ENCODE results near the gene KANK3. TPM values are rescaled to one million over a fixed set of nuclear protein-coding genes. Genes with fewer than 3 reads are reported as not detected.

Gene KANK3
- polyA plus RNA-seq, 1 donor from 2014 or later = 2.8 TPM

DNA sequence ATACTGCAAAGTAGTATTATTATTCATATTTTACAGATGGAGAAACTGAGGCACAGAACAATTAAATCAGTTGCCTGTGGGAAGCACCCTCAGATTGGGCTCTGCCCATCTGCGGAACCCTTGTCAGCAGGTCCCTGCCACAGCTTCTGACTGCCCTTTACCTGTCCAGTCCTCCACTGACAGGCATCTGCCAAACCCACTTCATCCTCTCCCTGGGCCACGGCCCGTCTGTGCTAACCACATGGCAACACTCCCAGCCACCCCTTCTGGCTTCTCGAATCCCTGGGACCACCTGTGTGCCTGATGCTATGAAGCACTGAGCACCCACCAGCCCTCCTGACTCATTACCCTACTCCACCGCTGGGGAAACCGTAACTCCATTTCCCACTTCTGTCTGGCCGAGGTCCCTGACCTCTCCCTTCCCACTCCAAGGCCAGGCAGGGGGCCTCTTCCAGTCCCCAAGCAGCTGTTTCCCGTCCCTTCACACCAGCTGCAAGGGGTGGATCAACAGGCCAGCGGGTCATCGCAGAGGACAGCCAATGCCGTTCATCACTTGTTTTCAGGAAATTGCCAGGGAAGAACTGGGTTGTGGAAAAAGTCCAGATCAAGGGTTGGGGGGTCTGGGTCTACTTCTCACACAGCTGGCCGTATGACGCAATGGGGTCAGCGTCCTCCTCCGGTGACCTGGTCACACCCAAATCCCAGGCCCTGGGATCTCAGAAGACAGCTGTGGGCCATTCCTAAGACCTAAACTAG is 2.5 kb downstream of the KANK3 start:
- H3K36me3 ChIP-seq (ENCODE audit: insufficient read depth, low read length) = no peaks in the 10 kb centered on the region
- no peaks in the 10 kb centered on the region for H3K9me2 ChIP-seq (ENCODE audit: insufficient read depth, low read length)
- H3K9ac ChIP-seq (ENCODE audit: low read length) = no peak overlapping the region
- TF ChIP-seq TAF1 (IDR thresholded peaks at IDR 0.05; ENCODE audit: low read depth) (no peak), SMC3 (conservative IDR thresholded peaks at IDR 0.05; ENCODE audit: poor library complexity) (no peak), MXI1 (conservative IDR thresholded peaks at IDR 0.05; ENCODE audit: poor library complexity, severe bottlenecking) (no peak), RAD21 (conservative IDR thresholded peaks at IDR 0.05) (no peak), EZH2 (IDR thresholded peaks at IDR 0.05; ENCODE audit: borderline replicate concordance, insufficient read depth, low read length, poor library complexity, severe bottlenecking) (no peak), EP300 (conservative IDR thresholded peaks at IDR 0.05; ENCODE audit: poor library complexity, severe bottlenecking) (no peak), POLR2AphosphoS5 (IDR thresholded peaks at IDR 0.05) (no peak)
- TF ChIP-seq, protein P1, sequence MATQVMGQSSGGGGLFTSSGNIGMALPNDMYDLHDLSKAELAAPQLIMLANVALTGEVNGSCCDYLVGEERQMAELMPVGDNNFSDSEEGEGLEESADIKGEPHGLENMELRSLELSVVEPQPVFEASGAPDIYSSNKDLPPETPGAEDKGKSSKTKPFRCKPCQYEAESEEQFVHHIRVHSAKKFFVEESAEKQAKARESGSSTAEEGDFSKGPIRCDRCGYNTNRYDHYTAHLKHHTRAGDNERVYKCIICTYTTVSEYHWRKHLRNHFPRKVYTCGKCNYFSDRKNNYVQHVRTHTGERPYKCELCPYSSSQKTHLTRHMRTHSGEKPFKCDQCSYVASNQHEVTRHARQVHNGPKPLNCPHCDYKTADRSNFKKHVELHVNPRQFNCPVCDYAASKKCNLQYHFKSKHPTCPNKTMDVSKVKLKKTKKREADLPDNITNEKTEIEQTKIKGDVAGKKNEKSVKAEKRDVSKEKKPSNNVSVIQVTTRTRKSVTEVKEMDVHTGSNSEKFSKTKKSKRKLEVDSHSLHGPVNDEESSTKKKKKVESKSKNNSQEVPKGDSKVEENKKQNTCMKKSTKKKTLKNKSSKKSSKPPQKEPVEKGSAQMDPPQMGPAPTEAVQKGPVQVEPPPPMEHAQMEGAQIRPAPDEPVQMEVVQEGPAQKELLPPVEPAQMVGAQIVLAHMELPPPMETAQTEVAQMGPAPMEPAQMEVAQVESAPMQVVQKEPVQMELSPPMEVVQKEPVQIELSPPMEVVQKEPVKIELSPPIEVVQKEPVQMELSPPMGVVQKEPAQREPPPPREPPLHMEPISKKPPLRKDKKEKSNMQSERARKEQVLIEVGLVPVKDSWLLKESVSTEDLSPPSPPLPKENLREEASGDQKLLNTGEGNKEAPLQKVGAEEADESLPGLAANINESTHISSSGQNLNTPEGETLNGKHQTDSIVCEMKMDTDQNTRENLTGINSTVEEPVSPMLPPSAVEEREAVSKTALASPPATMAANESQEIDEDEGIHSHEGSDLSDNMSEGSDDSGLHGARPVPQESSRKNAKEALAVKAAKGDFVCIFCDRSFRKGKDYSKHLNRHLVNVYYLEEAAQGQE (IDR thresholded peaks at IDR 0.05; ENCODE audit: borderline replicate concordance) = no peak
- TF ChIP-seq, protein P2, sequence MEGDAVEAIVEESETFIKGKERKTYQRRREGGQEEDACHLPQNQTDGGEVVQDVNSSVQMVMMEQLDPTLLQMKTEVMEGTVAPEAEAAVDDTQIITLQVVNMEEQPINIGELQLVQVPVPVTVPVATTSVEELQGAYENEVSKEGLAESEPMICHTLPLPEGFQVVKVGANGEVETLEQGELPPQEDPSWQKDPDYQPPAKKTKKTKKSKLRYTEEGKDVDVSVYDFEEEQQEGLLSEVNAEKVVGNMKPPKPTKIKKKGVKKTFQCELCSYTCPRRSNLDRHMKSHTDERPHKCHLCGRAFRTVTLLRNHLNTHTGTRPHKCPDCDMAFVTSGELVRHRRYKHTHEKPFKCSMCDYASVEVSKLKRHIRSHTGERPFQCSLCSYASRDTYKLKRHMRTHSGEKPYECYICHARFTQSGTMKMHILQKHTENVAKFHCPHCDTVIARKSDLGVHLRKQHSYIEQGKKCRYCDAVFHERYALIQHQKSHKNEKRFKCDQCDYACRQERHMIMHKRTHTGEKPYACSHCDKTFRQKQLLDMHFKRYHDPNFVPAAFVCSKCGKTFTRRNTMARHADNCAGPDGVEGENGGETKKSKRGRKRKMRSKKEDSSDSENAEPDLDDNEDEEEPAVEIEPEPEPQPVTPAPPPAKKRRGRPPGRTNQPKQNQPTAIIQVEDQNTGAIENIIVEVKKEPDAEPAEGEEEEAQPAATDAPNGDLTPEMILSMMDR (IDR thresholded peaks at IDR 0.05; ENCODE audit: poor library complexity, severe bottlenecking) = no peak
- no peaks in the 10 kb centered on the region for H3F3A ChIP-seq (ENCODE audit: insufficient read depth, low read length, poor library complexity, severe bottlenecking)
- H3K4me2 ChIP-seq (ENCODE audit: low read length) = no peak overlapping the region
- H3K79me2 ChIP-seq (replicated peaks; ENCODE audit: insufficient read depth, low read length) = no peaks in the 10 kb centered on the region
- peaks cover 48% of the 10 kb centered on the region for H3K27me3 ChIP-seq (ENCODE audit: insufficient read depth, low read depth, low read length)
- no peaks in the 10 kb centered on the region for H3K9me3 ChIP-seq (ENCODE audit: low read length)
- H3K27ac ChIP-seq (ENCODE audit: low read length) = no peak overlapping the region
- no peak overlapping the region for H2AFZ ChIP-seq (ENCODE audit: low read depth, low read length)
- no peaks in the 10 kb centered on the region for H4K20me1 ChIP-seq (ENCODE audit: insufficient read depth)
- H3K4me3 ChIP-seq (ENCODE audit: low read length) = no peak overlapping the region

DNA sequence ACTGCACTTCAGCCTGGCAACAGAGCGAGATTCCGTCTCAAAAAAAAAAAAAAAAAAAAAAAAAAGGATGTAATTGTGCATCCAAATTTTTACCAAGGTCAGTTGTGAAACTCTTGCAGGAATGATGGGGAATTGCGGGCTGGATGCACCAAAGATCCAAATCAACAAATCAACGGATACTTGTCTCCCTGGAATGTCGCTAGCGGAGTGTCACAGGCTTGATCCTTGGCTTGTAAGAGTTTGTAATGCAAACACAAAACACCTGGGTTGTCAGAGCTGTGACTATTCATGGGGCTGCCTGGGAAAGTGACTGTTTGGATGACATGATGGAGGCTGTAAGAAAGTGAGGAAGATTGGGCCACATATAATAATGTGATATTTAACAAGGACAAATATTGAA is 4.2 kb downstream of the KANK3 start:
- H4K20me1 ChIP-seq (ENCODE audit: insufficient read depth) = no peaks in the 10 kb centered on the region
- H3K9ac ChIP-seq (ENCODE audit: low read length) = no peak overlapping the region
- no peaks in the 10 kb centered on the region for H3K9me3 ChIP-seq (ENCODE audit: low read length)
- no peak overlapping the region for H3K27ac ChIP-seq (ENCODE audit: low read length)
- no peaks in the 10 kb centered on the region for H3F3A ChIP-seq (ENCODE audit: insufficient read depth, low read length, poor library complexity, severe bottlenecking)
- TF ChIP-seq, protein P1 (IDR thresholded peaks at IDR 0.05; ENCODE audit: borderline replicate concordance) = no peak
- TF ChIP-seq RAD21 (conservative IDR thresholded peaks at IDR 0.05) (no peak), EZH2 (IDR thresholded peaks at IDR 0.05; ENCODE audit: borderline replicate concordance, insufficient read depth, low read length, poor library complexity, severe bottlenecking) (no peak), MXI1 (conservative IDR thresholded peaks at IDR 0.05; ENCODE audit: poor library complexity, severe bottlenecking) (no peak), POLR2AphosphoS5 (IDR thresholded peaks at IDR 0.05) (no peak), TAF1 (IDR thresholded peaks at IDR 0.05; ENCODE audit: low read depth) (no peak), EP300 (conservative IDR thresholded peaks at IDR 0.05; ENCODE audit: poor library complexity, severe bottlenecking) (no peak), SMC3 (conservative IDR thresholded peaks at IDR 0.05; ENCODE audit: poor library complexity) (no peak)
- TF ChIP-seq, protein P2 (IDR thresholded peaks at IDR 0.05; ENCODE audit: poor library complexity, severe bottlenecking) = no peak
- H3K27me3 ChIP-seq (ENCODE audit: insufficient read depth, low read depth, low read length) = peaks cover 59% of the 10 kb centered on the region
- no peaks in the 10 kb centered on the region for H3K36me3 ChIP-seq (ENCODE audit: insufficient read depth, low read length)
- H3K79me2 ChIP-seq (replicated peaks; ENCODE audit: insufficient read depth, low read length) = no peaks in the 10 kb centered on the region
- H2AFZ ChIP-seq (ENCODE audit: low read depth, low read length) = no peak overlapping the region
- no peak overlapping the region for H3K4me2 ChIP-seq (ENCODE audit: low read length)
- no peaks in the 10 kb centered on the region for H3K9me2 ChIP-seq (ENCODE audit: insufficient read depth, low read length)
- H3K4me3 ChIP-seq (ENCODE audit: low read length) = no peak overlapping the region

Measured in neural cell (in vitro differentiated cells).